Tongue (tissue), 2 donors: Measurements from ENCODE around the gene TTC1. TPM values are rescaled to one million over a fixed set of nuclear protein-coding genes. Genes with fewer than 3 reads are reported as not detected.
"Not testable (repeated sequence)": the region's sequence is repeated elsewhere in the genome, so short reads cannot be mapped to it uniquely, and the experiment has no call there.

Experiments
- DNase-seq: peaks from one replicate; pipeline ENCODE4 v3.0.0-alpha.2; 2015
- total RNA-seq: library from RNA; depleted of rRNA; stranded (reverse); fragments of >200 nt; gene quantifications from one replicate; pipeline ENCODE4 v1.2.3, GENCODE V29; 2014

The TTC1 gene
- total RNA-seq, 1 donor from 2014 or later = 42.2 TPM

DNA sequence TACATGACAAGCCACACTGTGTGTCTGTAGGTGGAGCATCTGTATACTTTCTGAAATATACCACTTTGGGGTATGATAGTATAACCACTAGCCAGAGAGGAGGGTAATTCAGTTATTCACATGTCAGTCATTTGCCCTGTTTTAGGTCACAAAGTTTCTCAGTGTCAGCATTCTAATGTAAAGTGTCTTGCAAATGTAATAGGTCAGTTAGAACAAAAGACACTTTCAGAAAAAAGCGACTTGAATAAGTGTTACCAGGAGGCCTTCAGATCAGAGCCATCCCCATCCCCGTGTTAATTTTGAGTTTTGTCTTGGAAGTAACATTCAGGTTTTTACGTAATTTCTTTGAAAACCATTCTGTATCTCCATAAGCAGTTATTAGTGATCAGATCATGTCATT lies 33.7 kb downstream of the TTC1 start:
- no peak for DNase-seq

DNA sequence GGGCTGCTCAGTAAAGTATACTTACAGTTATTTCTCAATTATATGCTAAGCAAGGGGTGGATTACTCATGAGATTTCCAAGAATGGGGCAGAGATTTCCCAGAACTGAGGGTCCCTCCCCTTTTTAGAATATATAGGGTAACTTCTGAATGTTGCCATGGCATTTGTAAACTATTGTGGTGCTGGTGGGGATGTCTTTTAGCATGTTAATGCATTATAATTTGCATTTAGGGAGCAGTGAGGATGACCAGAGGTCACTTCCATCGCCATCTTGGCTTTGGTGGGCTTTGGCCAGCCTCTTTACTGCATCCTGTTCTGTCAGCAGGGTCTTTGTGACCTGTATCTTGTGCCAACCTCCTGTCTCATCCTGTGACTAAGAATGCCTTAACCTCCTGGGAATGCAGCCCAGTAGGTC lies 35.5 kb downstream of the TTC1 start:
- no peak for DNase-seq

DNA sequence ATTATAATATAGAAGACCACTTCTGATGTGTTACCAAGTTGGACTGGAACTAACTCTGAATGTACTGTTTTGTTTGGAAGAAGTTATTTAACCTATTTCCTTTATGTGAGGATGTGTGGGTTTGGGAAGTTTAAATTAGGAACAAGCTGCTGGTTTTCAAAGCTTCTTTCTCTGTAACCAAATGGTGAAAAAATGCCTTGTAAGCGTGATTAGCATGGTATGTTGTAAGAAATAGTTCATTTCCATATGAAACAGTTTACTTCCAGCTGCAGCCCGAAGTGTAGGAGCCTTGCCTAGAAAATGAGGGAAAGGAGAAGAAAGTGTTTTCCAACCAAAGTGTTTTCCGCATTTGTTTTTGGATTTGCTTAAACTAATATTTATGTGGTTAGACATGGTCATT lies 36.0 kb downstream of the TTC1 start:
- DNase-seq = no peak

DNA sequence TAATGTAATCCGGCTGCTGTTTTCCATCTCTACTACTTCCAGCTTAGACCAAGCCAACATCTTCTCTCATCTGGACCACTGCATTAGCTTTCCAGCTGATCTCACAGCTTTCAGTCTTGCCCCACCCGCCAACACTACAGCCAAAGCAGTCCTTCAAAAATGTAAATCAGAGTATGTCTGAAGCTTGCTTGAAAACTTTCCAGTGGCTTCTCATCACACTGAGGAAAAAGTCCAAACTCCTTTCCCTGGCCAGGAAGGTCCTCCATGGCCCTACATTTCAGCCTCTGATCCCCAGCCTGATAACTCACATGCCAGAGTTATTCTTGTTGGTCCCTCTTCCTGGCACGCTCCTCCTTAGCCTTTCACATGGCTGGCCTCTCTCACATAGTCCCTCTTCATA lies 38.5 kb downstream of the TTC1 start:
- no peak for DNase-seq

DNA sequence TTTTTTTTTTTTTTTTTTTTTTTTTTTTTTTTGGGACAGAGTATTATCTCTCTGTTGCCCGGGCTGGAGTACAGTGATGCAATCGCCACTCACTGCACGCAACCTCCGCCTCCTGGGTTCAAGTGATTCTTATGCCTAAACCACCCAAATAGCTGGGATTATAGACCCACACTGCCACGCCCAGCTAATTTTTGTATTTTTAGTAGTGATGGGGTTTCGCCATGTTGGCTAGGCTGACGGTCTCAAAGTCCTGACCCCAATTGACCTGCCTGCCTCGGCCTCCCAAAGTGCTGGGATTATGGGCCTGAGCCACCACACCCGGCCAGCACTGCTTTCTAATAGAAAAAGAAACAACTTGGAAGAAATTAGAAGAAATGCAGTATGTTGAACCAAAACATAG lies 39.2 kb downstream of the TTC1 start:
- no peak for DNase-seq

DNA sequence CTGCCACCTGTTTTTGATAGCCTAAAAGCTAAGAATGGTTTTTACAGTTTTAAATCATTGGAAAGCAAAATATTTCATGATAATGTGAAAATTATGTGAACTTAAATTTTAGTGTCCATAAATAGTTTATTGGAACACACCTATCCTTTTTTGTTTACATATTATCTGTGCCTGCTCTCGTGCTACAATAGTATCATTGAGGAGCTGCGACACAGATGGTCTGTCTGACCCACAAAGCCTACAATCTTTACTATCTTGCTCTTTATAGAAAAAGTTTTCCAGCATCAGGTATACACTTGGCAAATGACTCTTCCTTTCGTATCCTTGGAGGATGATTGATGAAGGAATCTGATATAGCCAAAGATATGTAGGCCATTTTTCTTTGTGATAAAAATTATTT lies 40.2 kb downstream of the TTC1 start:
- no peak for DNase-seq

DNA sequence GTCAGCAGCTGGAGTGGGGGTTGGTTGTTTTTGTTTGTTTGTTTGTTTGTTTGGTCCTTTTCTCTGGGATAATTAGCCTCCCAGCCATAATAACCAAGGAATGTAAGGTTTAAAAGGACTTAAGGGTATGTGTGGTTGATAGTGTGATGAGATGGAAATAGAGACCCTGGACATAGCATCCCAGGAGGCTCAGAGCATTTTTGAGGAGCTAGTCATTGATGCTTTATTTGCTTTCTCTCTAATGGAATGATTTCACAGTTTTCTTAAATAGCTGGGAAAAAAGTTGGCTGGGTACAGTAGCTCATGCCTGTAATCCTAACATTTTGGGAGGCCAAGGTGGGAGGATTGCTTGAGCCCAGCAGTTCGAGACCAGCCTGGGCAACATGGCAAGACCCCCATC lies 45.1 kb downstream of the TTC1 start:
- DNase-seq = no peak

DNA sequence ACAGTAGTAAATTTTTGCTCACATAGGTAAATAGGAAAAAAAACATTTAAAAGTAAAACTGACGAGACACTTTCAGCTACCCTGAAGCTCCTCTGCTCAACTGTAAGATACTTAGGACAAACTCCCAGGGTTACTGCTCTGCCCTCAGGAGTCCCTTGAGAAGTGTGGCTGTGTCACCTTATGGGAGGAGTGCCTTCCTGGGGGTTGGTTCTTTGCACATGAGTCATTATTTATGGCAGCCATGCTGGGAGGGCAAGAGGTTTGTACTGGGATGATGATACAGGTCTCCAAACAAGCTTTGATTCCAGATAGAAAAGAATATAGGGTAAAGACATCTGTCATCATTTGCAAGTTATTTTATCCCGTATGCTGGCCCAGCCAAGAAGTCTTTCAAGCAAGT lies 45.9 kb downstream of the TTC1 start:
- no peak for DNase-seq

DNA sequence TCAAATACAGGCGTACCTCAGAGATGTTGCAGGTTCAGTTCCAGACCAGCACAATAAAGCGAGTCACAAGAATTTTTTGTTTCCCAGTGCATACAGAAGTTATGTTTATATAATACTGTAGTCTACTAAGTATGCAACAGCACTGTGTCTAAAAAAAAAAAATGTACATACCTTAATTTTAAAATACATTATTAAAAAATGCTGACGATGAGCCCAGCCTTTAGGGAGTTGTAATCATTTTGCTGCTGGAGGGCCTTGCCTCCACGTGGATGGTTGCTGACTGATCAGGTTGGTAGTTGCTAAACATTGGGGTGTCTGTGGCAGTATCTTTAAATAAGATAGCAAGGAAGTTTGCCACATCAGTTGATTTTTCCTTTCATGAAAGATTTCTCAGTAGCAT lies 48.3 kb downstream of the TTC1 start:
- no peak for DNase-seq

DNA sequence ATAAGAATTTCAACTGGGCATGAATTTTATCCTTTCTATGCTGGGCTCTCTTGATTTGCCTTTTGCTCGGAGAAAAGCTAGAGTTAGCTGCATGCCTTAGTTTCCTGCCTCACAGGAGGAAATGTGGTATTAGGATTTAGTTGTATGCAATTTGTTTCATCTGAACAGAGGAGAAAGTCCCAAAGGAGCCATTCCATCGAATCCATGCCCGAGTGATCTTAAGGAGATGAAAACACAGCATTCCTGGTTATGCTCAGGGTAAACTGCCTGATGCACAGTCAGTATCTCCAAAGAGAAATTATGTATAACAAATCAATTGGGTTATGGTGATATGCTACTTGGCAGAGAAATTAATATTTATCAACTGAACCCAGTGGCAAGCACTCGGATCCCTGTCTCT lies 51.1 kb downstream of the TTC1 start:
- DNase-seq = no peak

DNA sequence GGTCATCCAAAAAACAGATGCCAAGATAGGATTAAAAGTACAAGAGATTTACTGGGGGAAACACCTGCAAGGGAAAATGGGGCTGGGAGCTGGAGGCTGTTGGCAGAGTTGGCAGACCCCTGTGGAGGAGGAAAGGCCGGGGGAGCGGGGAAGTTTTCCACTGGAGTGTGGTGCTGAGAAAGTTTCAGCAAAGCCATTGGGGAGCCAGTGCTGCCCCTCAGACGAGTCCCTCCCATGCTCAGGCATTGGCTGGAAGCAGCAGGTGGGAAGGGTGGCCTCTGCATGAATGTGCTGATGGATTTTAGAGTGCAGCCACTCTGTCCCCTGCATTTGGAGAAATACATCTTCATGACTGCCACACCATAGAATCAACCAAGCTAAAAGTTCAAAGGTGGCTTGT lies 52.8 kb downstream of the TTC1 start:
- DNase-seq = no peak

DNA sequence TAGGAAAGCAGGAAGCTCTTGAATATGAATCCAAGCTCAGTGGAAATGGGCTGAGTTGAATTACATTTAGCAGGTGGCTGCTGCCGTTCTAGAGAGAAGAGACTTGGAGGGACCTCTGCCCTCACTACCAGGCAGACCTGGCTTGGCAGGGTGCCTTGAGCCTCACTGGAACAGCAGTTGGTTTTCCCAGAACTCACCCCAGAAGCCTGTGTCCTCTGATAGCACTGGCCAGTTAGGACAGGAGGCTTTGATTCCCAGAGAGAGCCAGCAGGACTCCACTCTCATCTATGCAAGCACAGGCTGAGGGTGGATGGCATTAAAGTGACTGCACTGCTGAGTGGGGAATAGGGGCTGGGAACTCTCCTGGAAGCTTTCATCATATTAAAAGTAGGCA lies 55.5 kb downstream of the TTC1 start:
- no peak for DNase-seq

DNA sequence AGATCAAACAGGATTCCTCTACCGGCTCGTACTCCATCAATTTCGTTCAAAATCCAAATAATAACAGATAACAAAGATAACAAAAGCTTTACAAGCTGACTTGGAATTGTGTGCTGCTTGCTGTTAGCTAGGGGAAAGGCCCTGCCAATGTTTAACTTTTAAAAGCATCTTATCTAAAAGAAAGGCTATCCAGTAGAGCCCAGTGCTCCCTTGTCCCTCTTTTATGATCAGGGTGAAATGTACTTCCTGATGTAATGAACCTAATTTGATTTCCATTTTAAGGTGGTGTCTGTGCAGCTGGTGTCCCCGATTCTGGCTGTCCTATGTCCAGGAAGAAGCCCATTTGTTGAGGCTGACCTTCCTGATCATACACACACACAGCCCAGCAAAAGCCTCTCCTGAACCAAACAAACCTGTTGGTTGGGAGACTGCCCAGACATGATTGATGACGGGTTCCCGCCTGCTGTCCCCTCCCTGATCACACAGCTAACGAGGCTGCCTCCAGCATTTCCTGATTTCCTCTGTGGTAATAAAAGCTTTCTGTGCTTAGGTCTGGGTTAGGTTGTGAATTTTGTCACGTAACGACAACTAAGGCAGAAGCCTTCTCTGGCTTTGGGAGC lies 56.2 kb downstream of the TTC1 start:
- DNase-seq = peak; percentile 43

DNA sequence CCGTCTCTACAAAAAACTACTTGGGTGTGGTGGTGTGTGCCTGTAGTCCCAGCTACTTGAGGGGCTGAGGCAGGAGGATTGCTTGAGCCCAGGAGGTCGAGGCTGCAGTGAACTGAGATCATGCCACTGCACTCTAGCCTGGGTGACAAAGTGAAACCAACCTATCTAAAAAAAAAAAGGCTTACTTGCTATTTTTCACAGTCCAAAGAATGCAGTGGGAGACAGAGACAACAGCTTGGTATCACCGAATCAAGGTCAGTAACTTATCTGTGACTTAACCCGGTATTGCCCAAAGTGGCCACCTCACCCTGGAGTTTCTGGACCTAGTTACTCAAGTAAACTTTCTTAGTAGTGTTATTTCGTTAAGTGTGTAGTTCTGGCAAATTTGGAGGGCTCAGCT lies 60.2 kb downstream of the TTC1 start:
- not testable (repeated sequence) for DNase-seq

DNA sequence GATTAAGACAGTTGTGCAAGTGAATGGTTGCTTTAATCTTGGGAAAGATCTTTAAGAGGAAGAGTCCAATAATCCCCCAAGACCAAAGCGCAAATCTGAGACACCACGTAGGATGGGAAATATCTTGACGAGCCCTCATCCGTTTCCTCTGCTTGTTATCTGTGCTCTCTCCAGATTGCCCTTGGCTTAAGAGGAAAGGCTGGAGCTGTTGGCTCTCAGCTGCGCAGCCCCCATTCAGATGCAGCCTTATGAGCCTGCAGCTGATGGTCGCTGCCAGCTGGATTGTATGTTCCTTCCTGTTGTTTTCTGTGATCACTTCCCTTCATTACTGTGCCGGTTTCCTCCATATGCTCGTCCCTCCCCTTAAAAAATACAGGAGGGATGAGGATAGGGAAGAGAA lies 62.6 kb downstream of the TTC1 start:
- DNase-seq = peak; percentile 57

DNA sequence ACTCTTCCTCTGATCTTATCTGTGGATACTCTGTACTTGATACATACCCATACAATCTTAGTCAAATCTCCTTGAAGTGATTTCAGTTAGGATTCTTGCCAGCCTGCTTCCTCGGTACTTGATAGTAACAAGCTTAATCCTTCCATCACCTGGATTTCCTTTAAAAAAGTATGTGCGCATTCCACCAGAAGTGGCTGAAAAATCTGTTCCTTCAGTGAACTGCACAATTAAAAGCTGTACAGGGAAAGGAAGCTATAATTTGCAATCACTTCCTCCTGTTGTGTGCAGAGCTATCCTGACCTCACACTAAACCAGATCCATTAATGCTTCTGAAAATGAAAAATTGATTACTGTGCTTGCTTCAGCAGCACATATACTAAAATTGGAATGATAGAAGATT lies 63.0 kb downstream of the TTC1 start:
- DNase-seq = no peak

DNA sequence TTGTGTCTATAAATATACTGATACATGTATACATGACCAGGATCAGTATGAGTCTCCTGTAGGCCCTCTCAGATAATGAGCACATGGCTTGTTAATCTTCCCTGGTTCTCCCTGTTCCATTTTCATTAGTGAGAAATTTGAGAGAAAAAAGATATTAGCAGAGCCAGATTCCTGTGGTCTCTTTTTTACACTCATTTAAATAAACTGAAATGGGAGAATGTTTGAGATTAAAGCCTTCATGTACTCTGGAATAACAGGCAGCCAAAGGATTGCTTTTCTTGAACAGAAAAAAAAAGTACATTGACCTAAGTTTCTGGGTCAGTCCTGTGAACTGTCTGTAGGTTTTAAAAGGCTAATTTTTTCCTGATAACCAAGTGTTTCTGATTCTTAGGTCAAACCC lies 66.1 kb downstream of the TTC1 start:
- no peak for DNase-seq

DNA sequence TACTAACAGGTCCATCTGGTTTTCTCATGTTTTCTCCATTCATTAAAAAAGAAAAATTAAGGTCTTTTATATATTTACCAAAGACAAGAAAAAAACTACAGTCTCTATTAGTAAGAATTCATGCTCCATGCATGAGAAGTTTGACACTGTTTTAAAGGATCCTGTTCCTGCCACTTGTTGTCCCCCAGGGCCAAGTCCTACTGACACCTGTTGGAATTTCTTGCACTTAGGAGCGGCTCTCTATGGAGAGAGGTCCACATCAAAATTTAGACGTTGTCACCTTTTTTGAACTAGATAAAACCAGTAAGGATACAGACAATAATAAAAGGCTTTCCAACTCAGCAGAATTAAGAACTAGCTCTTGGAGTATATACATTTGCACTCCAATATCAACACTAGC lies 68.1 kb downstream of the TTC1 start:
- DNase-seq = no peak

DNA sequence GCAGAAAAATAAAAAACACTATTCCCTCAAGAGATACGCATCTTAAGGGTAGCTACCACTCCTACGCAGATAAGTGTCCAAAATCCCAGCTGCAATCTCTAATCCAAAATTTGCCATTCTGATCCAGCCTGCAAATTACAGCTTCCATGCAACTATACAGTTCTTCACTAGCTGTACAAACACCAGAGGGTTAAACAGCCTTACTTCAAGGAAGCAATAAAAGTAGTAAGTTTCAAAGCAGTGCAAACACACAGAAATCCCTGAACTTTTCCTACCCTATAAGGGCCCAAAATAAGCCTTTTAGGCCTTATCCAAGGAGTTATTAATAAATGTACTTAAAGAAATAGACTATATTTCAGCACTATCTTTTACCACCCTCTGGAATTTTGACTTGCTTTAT lies 70.8 kb downstream of the TTC1 start:
- DNase-seq = no peak

DNA sequence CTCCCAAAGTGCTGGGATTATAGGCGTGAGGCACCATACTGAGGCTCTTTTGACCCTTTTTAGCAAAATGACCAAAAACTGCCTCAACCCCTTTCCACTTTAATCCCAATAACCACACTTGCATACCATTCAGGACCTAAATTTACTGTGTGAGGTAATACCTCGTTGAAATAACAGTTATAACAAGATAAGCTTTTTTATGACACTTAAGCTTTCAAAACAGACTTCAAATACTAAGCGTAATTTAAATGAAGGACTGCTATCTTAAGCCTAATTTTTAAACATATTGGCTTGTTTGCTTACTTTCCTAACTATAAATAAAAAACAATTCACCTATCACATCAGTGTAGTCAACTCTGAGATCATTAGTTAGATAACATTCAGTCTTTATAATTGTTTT lies 72.6 kb downstream of the TTC1 start:
- no peak for DNase-seq

DNA sequence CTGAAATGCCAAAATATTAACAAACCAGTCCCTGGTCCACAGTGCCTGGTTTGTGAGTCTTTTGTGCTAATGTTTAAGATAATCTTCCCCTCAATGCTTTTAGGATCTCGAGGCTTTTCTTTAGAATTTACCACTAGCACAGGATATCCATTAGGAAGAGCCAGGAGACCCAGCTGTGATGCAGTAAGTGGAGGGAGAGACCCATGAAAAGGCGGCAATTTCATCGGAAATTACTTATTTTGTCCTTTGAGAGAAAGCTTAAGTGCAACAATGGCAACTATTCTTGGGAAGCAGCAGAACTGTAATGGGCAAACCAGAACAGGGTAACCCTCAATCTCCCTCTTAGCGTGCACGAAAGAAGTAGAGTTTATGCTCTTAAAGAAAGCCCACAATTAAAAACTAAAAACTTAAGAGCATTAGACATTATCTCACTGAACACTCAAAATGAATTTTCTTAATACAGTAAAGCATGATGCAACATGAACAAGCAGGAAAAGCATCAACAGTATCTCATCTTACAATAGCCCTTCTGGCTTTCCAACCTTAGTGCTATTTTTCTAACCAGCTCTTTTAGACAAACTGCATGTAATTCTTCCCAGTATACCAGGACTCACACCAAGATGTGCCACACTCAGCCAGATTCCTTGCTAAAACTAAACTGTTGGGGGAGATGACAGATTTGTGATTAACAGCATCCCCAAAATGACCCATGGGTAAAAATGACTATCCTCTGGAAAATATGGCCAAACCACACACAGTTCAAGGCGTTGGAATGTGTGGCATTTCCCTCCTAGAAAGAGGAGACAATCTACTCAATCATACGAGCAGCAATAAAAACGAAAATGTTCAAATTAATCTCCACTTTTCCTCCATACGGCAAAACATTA lies 73.9 kb downstream of the TTC1 start:
- DNase-seq = no peak

DNA sequence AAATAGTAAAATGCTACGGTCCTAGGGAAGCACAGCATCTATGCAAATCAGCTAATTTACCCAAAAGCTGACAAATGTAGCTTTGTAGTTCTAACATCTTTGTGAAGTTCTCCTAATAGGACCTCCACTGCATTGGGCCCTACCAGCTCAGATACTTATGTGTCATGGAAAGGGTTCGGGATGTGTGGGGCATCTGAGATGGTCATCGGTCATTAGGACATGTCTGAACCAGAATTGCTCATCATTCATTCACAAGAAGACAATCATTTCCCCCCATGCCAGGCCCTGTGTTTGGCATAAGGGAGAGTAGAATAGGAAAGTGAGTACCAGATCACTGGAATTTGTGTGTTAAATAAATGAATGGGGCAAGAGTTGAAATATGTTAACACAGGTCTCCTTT lies 74.6 kb downstream of the TTC1 start:
- no peak for DNase-seq

DNA sequence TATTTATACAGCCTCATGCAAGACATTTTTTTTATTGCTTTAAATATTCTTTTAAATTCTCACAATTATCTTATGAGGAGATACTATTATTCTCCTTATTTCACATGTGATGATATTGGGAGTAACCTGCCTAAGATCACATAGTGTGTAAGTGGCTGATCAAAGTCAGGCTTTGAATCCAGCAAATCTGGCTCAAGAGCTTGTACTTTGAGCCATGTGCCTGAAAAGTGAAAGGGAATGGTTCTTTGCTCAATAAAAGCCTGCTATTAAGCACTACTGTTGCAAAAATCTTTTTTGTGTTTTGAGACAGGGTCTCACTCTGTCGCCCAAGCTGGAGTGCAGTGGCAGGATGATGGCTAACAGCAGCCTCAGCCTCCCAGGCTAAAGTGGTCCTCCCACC lies 75.2 kb downstream of the TTC1 start:
- no peak for DNase-seq

DNA sequence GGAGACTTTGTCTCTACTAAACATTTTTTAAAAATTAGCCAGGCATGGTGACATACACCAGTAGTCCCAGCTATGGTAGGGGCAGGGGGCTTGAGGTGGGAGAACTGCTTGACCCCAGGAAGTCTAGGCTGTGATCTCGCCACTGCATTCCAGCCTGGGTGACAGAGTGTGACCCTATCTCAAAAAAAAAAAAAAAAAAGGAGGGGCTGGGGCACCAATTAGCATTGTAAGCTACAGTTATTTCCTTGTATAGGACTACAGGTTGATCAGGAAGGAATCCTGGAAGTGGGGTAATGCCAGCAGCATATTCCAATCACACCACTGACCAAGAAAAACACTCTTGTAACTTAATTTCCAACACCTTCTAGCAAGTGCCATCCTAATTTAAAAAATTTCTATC lies 78.3 kb downstream of the TTC1 start:
- DNase-seq = no peak
